Immature natural killer cell (primary cell): Measurements from ENCODE around the gene PVALEF. TPM values are rescaled to one million over a fixed set of nuclear protein-coding genes. Genes with fewer than 3 reads are reported as not detected.

Experiments
- DNase-seq, 3 donors: peaks; one replicate each; pipeline ENCODE4 v3.0.0; 2022; ENCODE audit warnings: mixed read lengths in 1 of 3
- H3K27ac Mint-ChIP-seq, 6 donors: one replicate each; pipeline ENCODE4 v1.8.0; 2020; ENCODE audit warnings: mixed read lengths in 6 of 6, mild to moderate bottlenecking in 5 of 6, inconsistent platforms in 4 of 6, moderate library complexity in 3 of 6
- H3K27me3 Mint-ChIP-seq, 3 donors: one replicate each; pipeline ENCODE4 v1.8.0; 2020 to 2021; ENCODE audit warnings: low read depth in 3 of 3, mild to moderate bottlenecking in 3 of 3, mixed read lengths in 3 of 3, moderate library complexity in 3 of 3, inconsistent platforms in 1 of 3
- H3K36me3 Mint-ChIP-seq, 3 donors: one replicate each; pipeline ENCODE4 v1.8.0; 2020; ENCODE audit warnings: mixed read lengths in 3 of 3, inconsistent platforms in 2 of 3, mild to moderate bottlenecking in 2 of 3
- H3K4me1 Mint-ChIP-seq, 2 donors: one replicate each; pipeline ENCODE4 v1.8.0; 2020; ENCODE audit warnings: inconsistent platforms in 2 of 2, mild to moderate bottlenecking in 2 of 2, mixed read lengths in 2 of 2, moderate library complexity in 1 of 2
- H3K4me3 Mint-ChIP-seq, 5 donors: one replicate each; pipeline ENCODE4 v1.8.0; 2020; ENCODE audit warnings: mild to moderate bottlenecking in 5 of 5, mixed read lengths in 5 of 5, inconsistent platforms in 3 of 5, moderate library complexity in 3 of 5
- H3K9me3 Mint-ChIP-seq, 6 donors: one replicate each; pipeline ENCODE4 v1.8.0; 2020; ENCODE audit warnings: mild to moderate bottlenecking in 6 of 6, mixed read lengths in 6 of 6, inconsistent platforms in 4 of 6, moderate library complexity in 3 of 6
- polyA plus RNA-seq, 3 donors: library from polyadenylated mRNA; unstranded; fragments of 300-500 nt; fragmentation: Illumina TruSeq; gene quantifications; one replicate each; pipeline ENCODE4 v1.2.3, GENCODE V29; 2021

PVALEF gene
- polyA plus RNA-seq, 3 donors from 2014 or later, result not detected

GRCh38 chr17:81157848-81158687, 7.2 kb upstream of the PVALEF start:
- Mint-ChIP-seq H3K4me1 (peaks cover 4 to 14% of the 10 kb centered on the region in 2 donors), H3K36me3 (no peaks in the 10 kb centered on the region), H3K9me3 (no peaks in the 10 kb centered on the region), H3K27ac (no peak overlapping the region), H3K4me3 (peak overlapping the region in 2 of 5 donors; percentile 61 to 74), H3K27me3 (peaks cover 0 to 2% (median 0%) of the 10 kb centered on the region in 3 donors)
- no peak for DNase-seq

- DNase-seq, result no peak
- Mint-ChIP-seq H3K36me3 (no peaks in the 10 kb centered on the region), H3K4me1 (peaks cover 4 to 14% of the 10 kb centered on the region in 2 donors), H3K9me3 (no peaks in the 10 kb centered on the region), H3K4me3 (peak overlapping the region; percentile 61 to 77 (median 67)), H3K27ac (peak overlapping the region in 2 of 6 donors; percentile 21 to 40), H3K27me3 (peaks cover 0 to 2% (median 2%) of the 10 kb centered on the region in 3 donors)
These were observed 6.4 kb upstream of the PVALEF start for GRCh38 chr17:81158688-81159590.

GRCh38 chr17:81159611-81160265, 5.6 kb upstream of the PVALEF start:
- peak overlapping the region in 4 of 5 donors; percentile 10 to 80 (median 62) for H3K4me3 Mint-ChIP-seq
- H3K27me3 Mint-ChIP-seq, result peaks cover 0 to 2% (median 2%) of the 10 kb centered on the region in 3 donors
- H3K4me1 Mint-ChIP-seq, result peaks cover 4 to 15% of the 10 kb centered on the region in 2 donors
- no peaks in the 10 kb centered on the region for H3K9me3 Mint-ChIP-seq
- H3K36me3 Mint-ChIP-seq, result no peaks in the 10 kb centered on the region
- no peak for DNase-seq
- H3K27ac Mint-ChIP-seq, result peak overlapping the region in 2 of 6 donors; percentile 21 to 59

GRCh38 chr17:81160306-81160705, 5.0 kb upstream of the PVALEF start:
- H3K27me3 Mint-ChIP-seq, result peaks cover 0 to 2% (median 2%) of the 10 kb centered on the region in 3 donors
- no peaks in the 10 kb centered on the region for H3K9me3 Mint-ChIP-seq
- H3K4me3 Mint-ChIP-seq, result peak overlapping the region; percentile 61 to 81 (median 75)
- H3K27ac Mint-ChIP-seq, result peak overlapping the region in 3 of 6 donors; percentile 50 to 59 (median 57)
- no peaks in the 10 kb centered on the region for H3K36me3 Mint-ChIP-seq
- peaks cover 4 to 15% of the 10 kb centered on the region in 2 donors for H3K4me1 Mint-ChIP-seq
- peak; percentile 37 to 47 (median 46) for DNase-seq

GRCh38 chr17:81160747-81161453, 4.4 kb upstream of the PVALEF start:
- Mint-ChIP-seq H3K4me1 (peaks cover 4 to 15% of the 10 kb centered on the region in 2 donors), H3K36me3 (no peaks in the 10 kb centered on the region), H3K27ac (peak overlapping the region in 5 of 6 donors; percentile 28 to 59 (median 45)), H3K4me3 (peak overlapping the region; percentile 66 to 81 (median 73)), H3K9me3 (no peaks in the 10 kb centered on the region), H3K27me3 (peaks cover 0 to 2% (median 2%) of the 10 kb centered on the region in 3 donors)
- DNase-seq, result no peak

GRCh38 chr17:81161536-81161935, 3.8 kb upstream of the PVALEF start:
- DNase-seq, result no peak
- Mint-ChIP-seq H3K27ac (peak overlapping the region in 3 of 6 donors; percentile 37 to 45 (median 38)), H3K27me3 (peaks cover 0 to 2% (median 2%) of the 10 kb centered on the region in 3 donors), H3K4me1 (peaks cover 4 to 15% of the 10 kb centered on the region in 2 donors), H3K36me3 (no peaks in the 10 kb centered on the region), H3K4me3 (peak overlapping the region in 3 of 5 donors; percentile 46 to 72 (median 66)), H3K9me3 (no peaks in the 10 kb centered on the region)

- no peaks in the 10 kb centered on the region for H3K9me3 Mint-ChIP-seq
- H3K27me3 Mint-ChIP-seq, result peaks cover 0 to 2% (median under 1%) of the 10 kb centered on the region in 3 donors
These were observed 3.3 kb upstream of the PVALEF start for GRCh38 chr17:81161972-81162371.

GRCh38 chr17:81162491-81162890, 2.8 kb upstream of the PVALEF start:
- no peak overlapping the region for H3K4me3 Mint-ChIP-seq
- H3K36me3 Mint-ChIP-seq, result no peaks in the 10 kb centered on the region
- H3K4me1 Mint-ChIP-seq, result peaks cover 4 to 14% of the 10 kb centered on the region in 2 donors
- peaks cover 0 to 5% (median 0%) of the 10 kb centered on the region in 3 donors for H3K27me3 Mint-ChIP-seq
- H3K9me3 Mint-ChIP-seq, result no peaks in the 10 kb centered on the region
- DNase-seq, result no peak
- no peak overlapping the region for H3K27ac Mint-ChIP-seq

More at GRCh38 chr17:81161972-81162371, 3.3 kb upstream of the PVALEF start:
- DNase-seq, result no peak
- H3K36me3 Mint-ChIP-seq, result no peaks in the 10 kb centered on the region
- no peak overlapping the region for H3K4me3 Mint-ChIP-seq
- peaks cover 4 to 15% of the 10 kb centered on the region in 2 donors for H3K4me1 Mint-ChIP-seq
- no peak overlapping the region for H3K27ac Mint-ChIP-seq

- no peak for DNase-seq
- Mint-ChIP-seq H3K4me1 (peaks cover 4 to 14% of the 10 kb centered on the region in 2 donors), H3K9me3 (no peaks in the 10 kb centered on the region), H3K36me3 (no peaks in the 10 kb centered on the region), H3K27me3 (peaks cover 0 to 5% (median 0%) of the 10 kb centered on the region in 3 donors), H3K4me3 (no peak overlapping the region), H3K27ac (no peak overlapping the region)
These were observed 2.1 kb upstream of the PVALEF start for GRCh38 chr17:81163051-81163695.

GRCh38 chr17:81163703-81164370, 1.5 kb upstream of the PVALEF start:
- H3K27me3 Mint-ChIP-seq, result peaks cover 0 to 5% (median 0%) of the 10 kb centered on the region in 3 donors
- H3K27ac Mint-ChIP-seq, result no peak overlapping the region
- peaks cover 4 to 11% of the 10 kb centered on the region in 2 donors for H3K4me1 Mint-ChIP-seq
- no peaks in the 10 kb centered on the region for H3K36me3 Mint-ChIP-seq
- no peaks in the 10 kb centered on the region for H3K9me3 Mint-ChIP-seq
- DNase-seq, result no peak
- H3K4me3 Mint-ChIP-seq, result no peak overlapping the region

GRCh38 chr17:81164371-81165245, 699 bp upstream of the PVALEF start:
- peaks cover 4 to 9% of the 10 kb centered on the region in 2 donors for H3K4me1 Mint-ChIP-seq
- peak overlapping the region in 4 of 5 donors; percentile 24 to 59 (median 45) for H3K4me3 Mint-ChIP-seq
- H3K9me3 Mint-ChIP-seq, result no peaks in the 10 kb centered on the region
- no peak overlapping the region for H3K27ac Mint-ChIP-seq
- no peaks in the 10 kb centered on the region for H3K36me3 Mint-ChIP-seq
- DNase-seq, result no peak
- peaks cover 0 to 5% (median 0%) of the 10 kb centered on the region in 3 donors for H3K27me3 Mint-ChIP-seq
